Hematopoietic multipotent progenitor cell treated with erythropoietin and hydrocortisone succinate and interleukin-3 and kit ligand, for 15 days (in vitro differentiated cells): Measurements from ENCODE around the gene AHNAK.

Source experiments
- DNase-seq: peaks from one replicate; pipeline ENCODE4 v3.0.0-alpha.2; 2015; ENCODE audit warnings: low spot score

AHNAK gene

GRCh38 chr11:62383822-62384221, 162.8 kb downstream of the AHNAK start:
- DNase-seq = no peak
